BE2C (cell line): ENCODE measurements around the gene NMRAL1.
A peak's percentile ranks its signal among the peaks of the same experiment; 100 is the strongest.

ENCODE experiments used
- DNase-seq: peaks from one replicate; pipeline ENCODE4 v3.0.0-alpha.2; 2020
- H3K27me3 ChIP-seq: fragments of 250-450 bp; sonication (Bioruptor Pico); 2 replicates; pipeline ENCODE4 v1.5.1; 2020; ENCODE audit warnings: mild to moderate bottlenecking
- H3K36me3 ChIP-seq: fragments of 250-450 bp; sonication (Bioruptor Pico); 2 replicates; pipeline ENCODE4 v1.5.1; 2020; ENCODE audit warnings: mild to moderate bottlenecking
- H3K4me1 ChIP-seq: fragments of 250-450 bp; sonication (Bioruptor Pico); 2 replicates; pipeline ENCODE4 v1.5.1; 2020
- H3K4me3 ChIP-seq: 2 replicates; pipeline ENCODE4 v1.5.1; 2011; ENCODE audit warnings: low read depth, low read length
- H3K9me3 ChIP-seq: fragments of 250-450 bp; sonication (Bioruptor Pico); 2 replicates; pipeline ENCODE4 v1.5.1; 2020
- TF ChIP-seq, protein P1 (sequence below): IDR thresholded peaks from 2 replicates; pipeline ENCODE4 v1.5.1; 2012; ENCODE audit warnings: mild to moderate bottlenecking, low read depth, low read length

NMRAL1 gene

DNA sequence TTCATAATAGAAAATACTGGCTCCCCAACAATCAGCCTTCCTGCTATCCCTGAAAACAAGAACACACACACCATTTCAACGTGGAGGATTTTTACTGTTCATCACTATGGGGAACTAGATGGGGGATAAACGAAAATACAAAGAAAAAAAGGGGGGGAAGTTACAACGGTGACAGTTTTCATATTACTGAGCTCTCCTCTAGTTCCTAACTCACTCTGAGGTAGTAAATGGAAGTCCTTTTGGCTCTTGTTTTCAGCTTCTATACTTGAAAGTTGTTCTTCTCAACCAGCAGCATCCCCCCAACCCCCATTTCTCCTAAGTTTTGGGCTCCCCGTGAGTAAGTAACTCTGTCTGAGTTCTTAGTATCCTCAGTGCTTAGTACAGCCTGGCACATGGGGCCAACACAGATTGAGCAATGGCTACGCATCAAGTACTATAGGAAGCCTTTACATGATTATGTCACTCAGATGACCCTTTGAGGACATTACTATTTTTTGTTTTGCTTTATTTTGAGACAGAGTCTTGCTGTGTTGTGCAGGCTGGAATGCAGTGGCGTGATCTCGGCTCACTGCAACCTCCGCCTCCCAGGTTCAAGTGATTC lies 53.8 kb downstream of the NMRAL1 start:
- Histone ChIP-seq H3K9me3 (no peaks in the 10 kb centered on the region), H3K4me1 (no peaks in the 10 kb centered on the region), H3K36me3 (no peaks in the 10 kb centered on the region), H3K4me3 (no peak overlapping the region), H3K27me3 (no peaks in the 10 kb centered on the region)
- DNase-seq = no peak
- TF ChIP-seq, protein P1, sequence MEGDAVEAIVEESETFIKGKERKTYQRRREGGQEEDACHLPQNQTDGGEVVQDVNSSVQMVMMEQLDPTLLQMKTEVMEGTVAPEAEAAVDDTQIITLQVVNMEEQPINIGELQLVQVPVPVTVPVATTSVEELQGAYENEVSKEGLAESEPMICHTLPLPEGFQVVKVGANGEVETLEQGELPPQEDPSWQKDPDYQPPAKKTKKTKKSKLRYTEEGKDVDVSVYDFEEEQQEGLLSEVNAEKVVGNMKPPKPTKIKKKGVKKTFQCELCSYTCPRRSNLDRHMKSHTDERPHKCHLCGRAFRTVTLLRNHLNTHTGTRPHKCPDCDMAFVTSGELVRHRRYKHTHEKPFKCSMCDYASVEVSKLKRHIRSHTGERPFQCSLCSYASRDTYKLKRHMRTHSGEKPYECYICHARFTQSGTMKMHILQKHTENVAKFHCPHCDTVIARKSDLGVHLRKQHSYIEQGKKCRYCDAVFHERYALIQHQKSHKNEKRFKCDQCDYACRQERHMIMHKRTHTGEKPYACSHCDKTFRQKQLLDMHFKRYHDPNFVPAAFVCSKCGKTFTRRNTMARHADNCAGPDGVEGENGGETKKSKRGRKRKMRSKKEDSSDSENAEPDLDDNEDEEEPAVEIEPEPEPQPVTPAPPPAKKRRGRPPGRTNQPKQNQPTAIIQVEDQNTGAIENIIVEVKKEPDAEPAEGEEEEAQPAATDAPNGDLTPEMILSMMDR = no peak

DNA sequence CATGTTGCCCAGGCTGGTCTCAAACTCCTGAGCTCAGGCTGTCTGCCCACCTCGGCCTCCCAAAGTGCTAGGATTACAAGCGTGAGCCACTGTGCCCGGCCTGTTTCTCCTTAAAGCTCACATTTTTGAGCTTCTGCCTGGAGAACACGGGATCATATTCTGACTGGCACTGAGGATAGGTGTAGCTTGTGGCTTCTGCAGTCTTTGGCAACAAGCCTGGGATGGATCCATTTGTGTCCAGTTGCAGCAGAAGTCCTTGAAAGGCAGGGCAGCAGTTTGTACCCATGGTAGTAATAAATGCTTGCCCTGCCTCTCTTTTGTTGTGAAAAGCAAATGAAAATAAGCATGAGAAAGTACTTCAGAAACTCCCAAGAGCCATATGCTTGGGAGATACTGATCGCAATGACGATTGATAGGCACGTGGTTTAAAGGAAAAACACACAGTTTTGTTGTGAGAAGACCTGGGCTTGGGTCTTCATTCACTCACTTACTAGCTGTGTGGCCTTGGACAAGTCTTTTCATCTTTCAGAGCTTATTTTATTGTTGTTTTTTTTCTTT lies 54.9 kb downstream of the NMRAL1 start:
- no peak for DNase-seq
- TF ChIP-seq, protein P1 = no peak
- no peak overlapping the region for H3K4me3 ChIP-seq
- no peaks in the 10 kb centered on the region for H3K27me3 ChIP-seq
- no peaks in the 10 kb centered on the region for H3K9me3 ChIP-seq
- no peaks in the 10 kb centered on the region for H3K36me3 ChIP-seq
- no peaks in the 10 kb centered on the region for H3K4me1 ChIP-seq

DNA sequence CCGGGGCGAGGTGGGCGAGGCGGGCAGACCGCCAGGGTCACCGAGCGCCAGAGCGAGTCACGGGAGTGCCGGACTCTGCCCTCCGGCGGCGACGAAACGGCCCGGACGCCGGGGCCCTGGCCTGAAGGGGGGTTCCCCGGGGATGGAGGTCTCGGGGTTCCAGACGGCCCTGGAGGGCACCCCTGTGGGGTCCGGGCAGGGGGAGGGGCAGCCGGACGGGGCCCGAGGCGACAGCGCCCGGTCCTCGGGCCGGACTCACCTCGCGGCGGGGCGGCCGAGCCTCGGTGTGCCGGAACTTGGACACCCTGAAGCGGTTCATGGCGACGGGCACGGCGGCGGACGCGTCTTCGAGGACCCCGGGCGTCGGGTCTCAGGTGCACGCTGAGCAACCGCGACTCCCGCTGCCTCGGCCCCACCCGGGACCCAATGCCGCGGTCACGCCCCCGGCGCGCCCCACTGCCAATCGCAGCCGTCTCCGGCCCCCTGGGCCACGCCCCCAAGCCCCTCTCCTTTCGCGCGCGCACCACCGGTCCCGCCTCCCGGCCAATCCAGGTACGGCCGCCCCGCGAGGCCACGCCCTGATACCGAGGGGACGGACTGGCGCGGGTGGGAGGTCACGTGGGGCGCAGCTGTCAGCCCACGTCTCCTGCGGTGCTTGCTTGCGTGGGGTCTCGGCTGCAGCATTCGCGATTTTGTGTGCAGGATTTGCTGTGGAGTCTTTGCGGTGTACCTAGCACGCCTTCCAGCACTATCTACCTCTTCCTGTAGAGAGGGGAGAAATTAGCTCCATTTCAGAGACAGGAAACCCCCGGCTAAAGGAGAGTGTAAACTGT lies 58.0 kb downstream of the NMRAL1 start, which contains the start of gene CORO7:
Gene CORO7, minus strand, starts transcription at position 397 of the 833 bp plus-strand sequence. Its CDS starts 78 bp downstream, at position 319.
- H3K4me1 ChIP-seq = no peaks in the 10 kb centered on the region
- no peaks in the 10 kb centered on the region for H3K27me3 ChIP-seq
- no peaks in the 10 kb centered on the region for H3K36me3 ChIP-seq
- peak within 1 kb of the TSS; percentile 76 for H3K4me3 ChIP-seq
- TF ChIP-seq, protein P1 = no peak
- no peaks in the 10 kb centered on the region for H3K9me3 ChIP-seq
- DNase-seq = peak; percentile 98

DNA sequence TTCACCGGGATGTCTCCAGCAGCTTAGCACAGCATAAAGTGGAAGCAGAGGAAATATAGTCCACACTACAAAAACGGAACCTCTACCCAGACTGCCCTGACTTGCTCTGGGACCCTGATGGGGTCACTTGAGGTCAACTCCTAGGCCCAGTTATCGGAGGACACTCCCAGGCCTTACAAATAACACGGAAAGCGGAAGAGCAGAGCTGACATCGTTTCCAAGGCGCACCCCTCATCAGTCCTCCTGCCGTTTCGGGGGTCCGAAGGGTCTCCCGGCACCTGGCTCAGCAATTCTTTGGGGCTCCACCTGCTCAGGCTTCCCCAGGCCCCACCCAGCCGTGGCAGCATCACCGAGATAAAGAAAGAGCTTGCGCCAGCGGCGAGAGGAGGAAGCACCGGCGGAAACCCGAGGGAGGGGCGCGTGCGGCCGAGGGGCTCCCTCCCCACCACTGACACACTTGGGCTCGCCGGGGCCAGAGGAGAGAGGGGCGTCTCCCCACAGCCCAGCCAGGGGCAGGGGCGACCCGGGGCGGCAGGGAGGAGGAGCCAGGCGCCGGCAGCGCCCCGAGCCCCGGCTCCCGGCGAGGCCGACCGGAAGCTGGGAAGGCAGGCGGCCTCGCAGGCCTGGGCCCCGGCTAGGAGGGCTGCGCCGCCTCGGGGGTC lies 58.8 kb downstream of the NMRAL1 start:
- H3K36me3 ChIP-seq = no peaks in the 10 kb centered on the region
- DNase-seq = no peak
- no peaks in the 10 kb centered on the region for H3K9me3 ChIP-seq
- peak overlapping the region; percentile 76 for H3K4me3 ChIP-seq
- no peaks in the 10 kb centered on the region for H3K27me3 ChIP-seq
- H3K4me1 ChIP-seq = peaks cover 3% of the 10 kb centered on the region; the same call in 1 of the 2 replicates
- TF ChIP-seq, protein P1 = no peak

DNA sequence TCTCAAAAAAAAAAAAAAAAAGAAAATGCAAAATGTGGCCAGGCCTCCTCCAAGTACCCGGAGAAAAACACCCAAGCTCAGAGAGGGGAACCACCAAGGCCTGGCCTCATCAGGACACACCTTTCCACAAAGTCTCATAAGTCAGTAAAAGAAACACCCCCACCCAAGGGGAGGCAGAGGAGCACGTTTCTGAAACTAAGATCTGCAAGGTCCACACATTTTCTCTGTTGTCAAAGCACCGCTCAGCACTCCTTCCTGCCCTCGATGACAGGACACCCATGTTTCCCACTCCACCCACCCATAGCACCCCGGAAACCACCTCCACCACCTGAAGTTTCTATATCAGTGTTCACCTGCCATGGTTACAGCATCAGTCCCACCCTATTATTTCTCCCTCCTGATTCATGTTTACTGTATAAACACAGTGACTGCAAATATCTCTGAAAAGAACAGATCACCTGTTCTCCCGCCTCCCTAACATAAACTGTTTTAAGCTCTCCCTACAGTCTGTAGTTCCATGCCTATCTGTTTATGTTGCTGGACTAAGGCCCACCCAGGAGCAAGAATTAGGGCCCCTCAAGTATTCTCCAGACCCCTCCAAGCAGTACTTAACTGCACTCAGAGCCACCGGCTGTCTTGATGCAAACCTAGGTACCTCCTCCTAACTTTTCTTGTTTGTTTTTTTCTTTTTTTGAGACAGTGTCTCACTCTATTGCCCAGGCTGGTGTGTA lies 60.1 kb downstream of the NMRAL1 start:
- Histone ChIP-seq H3K4me3 (no peak overlapping the region), H3K36me3 (no peaks in the 10 kb centered on the region), H3K9me3 (no peaks in the 10 kb centered on the region), H3K27me3 (no peaks in the 10 kb centered on the region), H3K4me1 (peaks cover 3% of the 10 kb centered on the region; the same call in 1 of the 2 replicates)
- TF ChIP-seq, protein P1 = no peak
- DNase-seq = no peak
